Spleen (tissue), 11 donors: ENCODE data around the gene ICAM3. TPM values are rescaled to one million over a fixed set of nuclear protein-coding genes. Genes with fewer than 3 reads are reported as not detected.
A peak's percentile ranks its signal among the peaks of the same experiment; 100 is the strongest.

Experiments used
- DNase-seq: peaks from one replicate; pipeline ENCODE4 v3.0.0-alpha.2; 2020
- H3K27ac ChIP-seq, 8 donors: fragments of 200-600 bp; sonication (generic) in 7 of 8; 1 replicate in 4 of 8; 2 replicates in 4 of 8; pipeline versions ENCODE4 v1.5.0 to v1.8.0; 2016 to 2021; ENCODE audit warnings: inconsistent platforms in 4 of 8, mild to moderate bottlenecking in 4 of 8, moderate library complexity in 1 of 8
- H3K27me3 ChIP-seq, 7 donors: fragments of 200-600 bp; sonication (generic) in 6 of 7; replicated peaks in 1 of 7; 1 replicate in 4 of 7; 2 replicates in 3 of 7; pipeline versions ENCODE4 v1.5.0 to v1.8.0; 2016 to 2021; ENCODE audit warnings: inconsistent platforms in 3 of 7, mild to moderate bottlenecking in 1 of 7
- H3K36me3 ChIP-seq, 6 donors: fragments of 200-600 bp; sonication (generic) in 5 of 6; 1 replicate in 4 of 6; 2 replicates in 2 of 6; pipeline versions ENCODE4 v1.5.0 to v1.8.0; 2016 to 2021; ENCODE audit warnings: inconsistent platforms in 2 of 6
- H3K4me1 ChIP-seq, 6 donors: fragments of 200-600 bp; sonication (generic) in 5 of 6; 1 replicate in 3 of 6; 2 replicates in 3 of 6; pipeline versions ENCODE4 v1.5.0 to v1.8.0; 2016 to 2021; ENCODE audit warnings: inconsistent platforms in 3 of 6
- H3K4me3 ChIP-seq, 8 donors: fragments of 200-600 bp; sonication (generic) in 7 of 8; 1 replicate in 4 of 8; 2 replicates in 4 of 8; pipeline versions ENCODE4 v1.5.0 to v1.8.0; 2016 to 2021; ENCODE audit warnings: inconsistent platforms in 4 of 8, mild to moderate bottlenecking in 4 of 8, moderate library complexity in 2 of 8
- H3K9me3 ChIP-seq, 8 donors: fragments of 200-600 bp; sonication (generic) in 7 of 8; 1 replicate in 4 of 8; 2 replicates in 4 of 8; pipeline versions ENCODE4 v1.5.0 to v1.8.0; 2016 to 2021; ENCODE audit warnings: inconsistent platforms in 4 of 8
- POLR2A ChIP-seq, 3 donors: fragments of 450-650 bp; IDR thresholded peaks; one replicate each; pipeline ENCODE4 v1.5.1; 2017; ENCODE audit warnings: antibody characterized with exemption in 3 of 3, mild to moderate bottlenecking in 1 of 3
- POLR2AphosphoS5 ChIP-seq, 3 donors: sonication (generic); formaldehyde crosslinking; IDR thresholded peaks; one replicate each; pipeline ENCODE4 v1.5.1; 2017; ENCODE audit warnings: antibody characterized with exemption in 3 of 3
- WGBS, 5 donors: extraction: QIAGEN DNeasy Blood & Tissue Kit in 3 of 5; methylation state at CpG; one replicate each; pipeline versions ENCODE4 v1.1.5 to v1.1.7; 2013 to 2018; 5-methylcytosine and 5-hydroxymethylcytosine counted together
- intact Hi-C: fragments of 100-400 bp; cut with DNase I; formaldehyde crosslinking; loops from one replicate; pipeline ENCODE4 v1.15.0; 2023; ENCODE audit warnings: low total_unique reads
- polyA plus RNA-seq, 3 donors: library from polyadenylated mRNA; stranded (reverse); fragments of 200-250 nt; gene quantifications; one replicate each; pipeline ENCODE4 v1.2.1, GENCODE V29; 2013
- total RNA-seq, 7 donors: library from RNA; depleted of rRNA in 3 of 7; stranded (reverse); fragments of >200 nt in 3 of 7; fragmentation: NEBNext Ultra II Directional in 4 of 7; extraction: Animal tissue kit (Norgen Biotek cat#: 25700) in 4 of 7; gene quantifications; one replicate each; pipeline versions ENCODE4 v1.1.0 to v1.2.1, GENCODE V29; 2016 to 2021
- TF ChIP-seq, protein P1 (sequence below), 11 experiments: fragments of 200-600 bp in 7 of 11; fragments of 450-650 bp in 4 of 11; sonication (generic) in 4 of 11; IDR thresholded peaks in 8 of 11; conservative IDR thresholded peaks in 3 of 11; 1 replicate in 7 of 11; 2 replicates in 4 of 11; pipeline versions ENCODE4 v1.4.0 to v1.8.0; 2016 to 2021; ENCODE audit warnings: antibody characterized with exemption in 11 of 11, inconsistent platforms in 4 of 11, mild to moderate bottlenecking in 1 of 11
- donor health status: healthy with polysubstance abuse.
- donor health status: DM: no; HTN: no; CAD: no; lungs with moderate emphysema.
- donor health status: DM: no; HTN: no; CAD: no.
- donor health status: Bipolar disorder and iron deficiency.
- donor health status: healthy.
- donor health status: DM: no; HTN: no; CAD: no.
- donor health status: DM: yes; HTN: yes; CAD: no.

Gene ICAM3
- total and polyA plus RNA-seq, 10 donors = 69.3 to 180 (median 111) TPM

DNA sequence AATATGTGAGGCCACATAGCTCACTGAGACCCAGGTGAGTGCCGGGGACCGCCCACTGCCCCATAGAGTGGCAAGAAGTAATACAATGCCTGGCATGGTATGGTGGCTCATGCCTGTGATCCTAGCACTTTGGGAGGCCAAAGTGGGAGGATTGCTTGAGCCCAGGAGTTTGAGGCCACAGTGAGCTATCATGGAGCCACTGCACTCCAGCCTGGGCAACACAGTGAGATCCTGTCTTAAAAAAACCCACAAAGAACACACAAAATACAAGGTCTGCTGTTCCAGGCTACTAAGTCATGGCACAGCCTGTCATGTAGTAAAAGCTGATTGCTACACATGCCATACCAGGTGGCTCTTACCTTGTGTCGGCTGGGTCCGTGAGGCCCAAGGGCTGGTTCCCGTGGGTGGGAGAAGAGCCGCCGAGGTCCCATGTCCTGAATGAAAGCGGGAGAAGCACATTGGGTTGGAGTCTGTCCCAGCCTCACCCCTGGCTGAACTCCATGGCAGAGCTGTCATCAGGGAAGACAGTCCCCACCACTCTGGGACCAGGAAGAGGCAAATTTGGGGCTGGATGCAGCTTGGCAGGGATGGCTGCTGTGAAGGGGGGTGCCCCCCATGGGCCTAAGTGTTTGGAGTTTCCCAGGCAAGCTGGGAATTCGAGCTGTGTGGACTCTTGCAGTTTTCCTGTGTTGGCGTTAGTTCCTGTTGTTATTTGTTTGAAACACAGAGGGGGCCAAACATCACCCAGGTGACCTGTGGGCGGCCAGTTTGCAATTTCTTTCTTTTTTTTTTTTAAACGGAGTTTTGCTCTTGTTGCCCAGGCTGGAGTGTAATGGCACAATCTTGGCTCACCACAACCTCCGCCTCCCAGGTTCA is 20.4 kb downstream of the ICAM3 start:
- intact Hi-C loops = no loop called here
- Histone ChIP-seq H3K9me3 (no peaks in the 10 kb centered on the region), H3K36me3 (peaks cover 0 to 83% (median 76%) of the 10 kb centered on the region in 6 donors), H3K27ac (no peak overlapping the region), H3K4me3 (no peak overlapping the region), H3K27me3 (no peaks in the 10 kb centered on the region), H3K4me1 (peaks cover 12 to 26% (median 21%) of the 10 kb centered on the region in 6 donors)
- no peak for DNase-seq
- no peak for TF ChIP-seq POLR2AphosphoS5 (IDR thresholded peaks at IDR 0.05)
- TF ChIP-seq POLR2A (IDR thresholded peaks at IDR 0.05) = no peak
- TF ChIP-seq, protein P1, sequence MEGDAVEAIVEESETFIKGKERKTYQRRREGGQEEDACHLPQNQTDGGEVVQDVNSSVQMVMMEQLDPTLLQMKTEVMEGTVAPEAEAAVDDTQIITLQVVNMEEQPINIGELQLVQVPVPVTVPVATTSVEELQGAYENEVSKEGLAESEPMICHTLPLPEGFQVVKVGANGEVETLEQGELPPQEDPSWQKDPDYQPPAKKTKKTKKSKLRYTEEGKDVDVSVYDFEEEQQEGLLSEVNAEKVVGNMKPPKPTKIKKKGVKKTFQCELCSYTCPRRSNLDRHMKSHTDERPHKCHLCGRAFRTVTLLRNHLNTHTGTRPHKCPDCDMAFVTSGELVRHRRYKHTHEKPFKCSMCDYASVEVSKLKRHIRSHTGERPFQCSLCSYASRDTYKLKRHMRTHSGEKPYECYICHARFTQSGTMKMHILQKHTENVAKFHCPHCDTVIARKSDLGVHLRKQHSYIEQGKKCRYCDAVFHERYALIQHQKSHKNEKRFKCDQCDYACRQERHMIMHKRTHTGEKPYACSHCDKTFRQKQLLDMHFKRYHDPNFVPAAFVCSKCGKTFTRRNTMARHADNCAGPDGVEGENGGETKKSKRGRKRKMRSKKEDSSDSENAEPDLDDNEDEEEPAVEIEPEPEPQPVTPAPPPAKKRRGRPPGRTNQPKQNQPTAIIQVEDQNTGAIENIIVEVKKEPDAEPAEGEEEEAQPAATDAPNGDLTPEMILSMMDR (IDR thresholded peaks at IDR 0.05 in 8 of 11, conservative IDR thresholded peaks at IDR 0.05 in 3 of 11) = no peak
- 88 to 94% (median 91%) methylated on average over 13 of the region's 13 CpGs for WGBS, 5 donors

DNA sequence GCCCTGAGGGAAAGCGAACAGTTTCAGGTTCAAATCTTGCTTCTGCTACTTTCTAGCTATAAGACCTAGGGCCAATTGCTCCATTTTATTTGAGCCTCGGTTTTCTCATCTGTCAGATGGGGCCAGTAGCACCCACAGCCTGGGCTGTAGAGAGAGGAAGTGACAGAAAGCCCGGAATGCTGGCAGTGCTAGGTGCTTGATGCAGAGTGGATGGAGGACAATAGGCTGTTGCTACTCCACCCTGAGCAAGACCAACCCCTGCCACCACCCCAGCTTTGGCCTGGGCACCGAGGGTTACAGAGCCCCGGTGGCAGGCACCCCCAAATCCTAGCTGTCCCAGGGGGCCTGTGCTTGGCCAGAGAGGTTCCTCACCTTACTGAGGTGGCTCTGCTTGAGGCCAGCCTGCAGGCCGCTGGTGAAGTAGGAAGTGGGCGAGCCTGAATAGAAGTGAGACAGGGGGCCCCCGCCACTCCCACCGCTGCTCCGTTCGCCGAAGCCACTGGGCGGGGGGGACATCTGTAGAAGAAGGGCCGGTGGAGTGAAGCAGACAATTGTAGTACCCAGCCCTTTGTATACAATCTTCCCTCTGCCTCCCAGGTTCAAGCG is 21.5 kb downstream of the ICAM3 start:
- DNase-seq = no peak
- TF ChIP-seq POLR2A (IDR thresholded peaks at IDR 0.05) = no peak
- TF ChIP-seq, protein P1 (IDR thresholded peaks at IDR 0.05 in 8 of 11, conservative IDR thresholded peaks at IDR 0.05 in 3 of 11) = no peak
- TF ChIP-seq POLR2AphosphoS5 (IDR thresholded peaks at IDR 0.05) = no peak
- no peaks in the 10 kb centered on the region for H3K27me3 ChIP-seq
- intact Hi-C loops = no loop called here
- no peak overlapping the region for H3K27ac ChIP-seq
- H3K4me1 ChIP-seq = peaks cover 12 to 26% (median 21%) of the 10 kb centered on the region in 6 donors
- no peak overlapping the region for H3K4me3 ChIP-seq
- peaks cover 0 to 76% (median 66%) of the 10 kb centered on the region in 6 donors for H3K36me3 ChIP-seq
- 90 to 96% (median 92%) methylated on average over 12 to 15 of the region's 15 CpGs for WGBS, 5 donors
- H3K9me3 ChIP-seq = no peaks in the 10 kb centered on the region

DNA sequence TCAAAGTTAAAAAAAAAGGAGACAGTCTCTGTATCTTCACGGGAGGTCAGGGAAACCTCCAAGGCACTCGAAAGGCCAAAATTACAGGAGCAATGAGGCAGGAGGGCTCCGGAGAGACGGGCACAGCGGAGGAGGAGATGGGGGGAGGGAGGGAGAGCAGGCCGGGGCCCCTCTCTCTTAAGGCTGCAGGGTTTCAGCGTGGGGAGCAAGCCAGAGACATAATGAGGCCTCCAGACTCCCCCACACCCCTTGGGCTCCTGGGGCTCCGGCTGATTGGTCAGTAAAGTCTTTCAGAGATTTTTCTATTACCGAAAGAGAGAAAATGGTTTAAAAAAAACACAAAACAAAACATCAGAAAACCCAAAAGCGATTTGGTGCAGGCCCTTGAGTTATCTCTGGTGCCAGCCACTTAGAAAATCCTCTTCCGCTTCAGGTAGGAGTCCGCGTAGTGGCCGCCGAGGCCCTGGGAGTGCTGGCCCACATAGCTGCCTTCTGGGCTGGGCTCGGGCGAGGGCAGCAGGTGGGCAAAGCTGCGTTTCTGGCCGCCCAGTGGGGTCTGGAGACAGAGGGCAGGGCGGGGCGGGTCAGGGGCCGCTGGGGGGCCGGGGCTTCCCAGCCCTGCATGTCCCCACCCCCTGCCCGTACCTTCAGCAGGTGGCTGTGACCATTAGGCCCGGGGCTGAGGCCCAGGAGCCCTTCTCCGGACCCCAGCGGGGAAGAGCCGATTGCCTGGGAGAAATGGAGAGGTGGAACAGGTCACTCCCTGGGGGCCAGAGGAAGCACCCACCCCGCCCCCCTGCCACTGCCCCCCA is 22.2 kb downstream of the ICAM3 start:
- Histone ChIP-seq H3K27ac (peak overlapping the region in 1 of 8 donors; percentile 77), H3K36me3 (peaks cover 0 to 75% (median 59%) of the 10 kb centered on the region in 6 donors), H3K4me3 (no peak overlapping the region), H3K27me3 (no peaks in the 10 kb centered on the region), H3K4me1 (peaks cover 12 to 26% (median 21%) of the 10 kb centered on the region in 6 donors), H3K9me3 (no peaks in the 10 kb centered on the region)
- intact Hi-C loops = no loop called here
- 79 to 92% (median 88%) methylated on average over 20 to 29 of the region's 29 CpGs for WGBS, 5 donors
- no peak for DNase-seq
- TF ChIP-seq, protein P1 (IDR thresholded peaks at IDR 0.05 in 8 of 11, conservative IDR thresholded peaks at IDR 0.05 in 3 of 11) = no peak
- no peak for TF ChIP-seq POLR2A (IDR thresholded peaks at IDR 0.05)
- no peak for TF ChIP-seq POLR2AphosphoS5 (IDR thresholded peaks at IDR 0.05)
